HG03575 (cell line): Measurements from ENCODE around the gene CT47C1.

Experiments used
- ATAC-seq: cut with Tn5 transposase; IDR thresholded peaks from one replicate; pipeline ENCODE4 v1.9.1; 2021; ENCODE audit not compliant: unreplicated experiment, insufficient number of reproducible peaks, low FRiP score; ENCODE audit errors: extremely low read depth

Gene CT47C1

GRCh38 chrX:119071381-119071780 is 1.4 kb upstream of the CT47C1 start:
- no peak for ATAC-seq

- ATAC-seq, result no peak
These were observed 560 bp downstream of the CT47C1 start for GRCh38 chrX:119073200-119073905.

- no peak for ATAC-seq
These were observed 1.1 kb downstream of the CT47C1 start for GRCh38 chrX:119073911-119074310.

GRCh38 chrX:119075270-119076025 is 2.7 kb downstream of the CT47C1 start:
- no peak for ATAC-seq

DNA sequence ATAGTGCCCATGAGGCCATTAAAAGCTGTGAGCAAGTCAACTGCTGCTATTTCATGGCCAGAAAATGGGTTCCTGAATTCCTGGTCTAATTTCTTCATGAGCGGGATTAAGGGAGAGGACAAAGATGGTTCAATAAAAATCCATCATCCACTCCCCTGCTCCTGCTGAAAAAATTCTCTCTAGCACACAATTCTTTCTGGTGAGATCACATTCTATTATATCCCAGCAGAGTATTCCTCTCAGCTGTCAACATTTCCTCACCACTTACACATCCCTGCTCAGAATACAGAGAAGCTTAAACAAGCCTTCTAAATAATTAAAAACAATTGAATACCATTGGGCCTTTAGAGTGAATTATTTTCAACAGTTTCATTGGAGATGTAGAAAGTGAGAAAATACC is 9.5 kb downstream of the CT47C1 start:
- no peak for ATAC-seq

DNA sequence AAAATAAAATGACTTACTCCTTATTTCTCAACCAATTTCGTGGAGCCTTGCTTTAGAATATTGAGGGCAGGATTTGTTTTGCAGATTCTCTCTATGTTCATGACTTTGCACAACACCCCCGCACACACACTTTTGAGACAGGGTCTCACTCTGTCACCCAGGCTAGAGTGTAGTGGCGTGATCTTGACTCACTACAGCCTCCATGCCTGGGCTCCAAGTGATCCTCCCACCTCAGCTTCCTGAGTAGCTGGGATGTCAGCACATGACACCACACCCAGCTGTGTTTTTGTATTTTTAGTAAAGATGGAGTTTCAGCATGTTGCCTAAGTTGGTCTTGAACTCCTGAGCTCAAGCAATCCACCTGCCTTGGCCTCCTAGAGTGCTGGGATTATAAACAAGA is 12.0 kb downstream of the CT47C1 start:
- no peak for ATAC-seq

DNA sequence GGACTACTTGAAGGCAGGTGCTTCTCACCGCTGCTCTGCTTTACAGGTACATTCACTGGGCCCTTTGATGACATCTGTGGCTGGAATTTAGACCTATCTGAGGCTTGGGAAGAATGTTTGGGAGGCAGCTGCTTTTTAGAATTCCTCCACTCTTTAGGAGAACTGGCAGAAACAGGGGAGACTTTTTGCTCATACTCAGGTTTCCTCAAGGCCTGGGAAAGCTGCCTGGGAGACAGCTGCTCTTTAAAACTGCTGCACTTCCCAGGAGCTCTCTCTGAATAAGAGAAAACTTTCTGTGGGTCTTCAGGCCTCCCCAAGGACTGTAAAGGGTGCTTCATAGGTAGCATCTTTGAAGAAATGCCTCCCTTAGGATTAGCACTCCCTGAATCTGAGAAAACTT is 14.3 kb downstream of the CT47C1 start:
- ATAC-seq, result no peak

GRCh38 chrX:119089619-119090018 is 16.8 kb downstream of the CT47C1 start:
- ATAC-seq, result no peak

DNA sequence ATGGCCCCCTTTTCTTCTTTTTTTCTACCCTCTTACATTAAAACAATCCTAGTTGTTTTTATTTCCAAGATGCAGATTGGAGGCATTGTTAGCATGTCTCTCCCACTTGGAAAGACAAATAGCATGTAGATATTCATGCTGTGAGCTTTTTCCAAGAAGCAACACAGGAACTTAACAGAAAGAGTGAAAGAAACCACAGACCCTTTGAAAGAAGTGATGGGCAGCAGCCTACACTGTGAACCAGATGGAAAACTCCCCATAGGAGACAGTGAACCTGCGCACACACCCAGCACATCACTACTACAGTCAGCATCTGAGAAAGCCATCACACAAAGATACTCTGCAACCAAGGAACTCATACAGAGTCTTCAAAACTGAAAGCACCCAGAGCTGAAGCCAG is 17.8 kb downstream of the CT47C1 start:
- no peak for ATAC-seq

- no peak for ATAC-seq
These were observed 21.4 kb downstream of the CT47C1 start for GRCh38 chrX:119093991-119094735.

GRCh38 chrX:119094819-119095218 is 22.0 kb downstream of the CT47C1 start:
- ATAC-seq, result no peak

DNA sequence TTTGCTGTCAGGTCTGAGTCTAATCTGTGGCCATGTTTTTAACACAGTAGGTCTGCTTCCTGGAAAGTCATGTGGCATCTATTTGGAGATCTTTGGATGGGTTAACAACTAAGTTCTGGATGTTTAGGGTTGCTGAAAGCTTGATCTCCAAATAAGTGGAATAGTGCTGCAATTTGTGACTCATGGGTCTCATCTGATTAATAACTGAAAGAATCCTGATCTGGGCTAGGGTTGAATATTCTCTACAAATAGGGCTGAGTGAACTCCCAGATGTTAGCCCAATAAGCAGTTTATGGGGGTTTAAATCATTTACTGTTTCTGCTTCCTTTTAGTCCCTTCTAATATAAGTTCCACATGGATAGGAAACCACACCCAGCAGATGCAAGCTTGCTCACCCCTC is 23.1 kb downstream of the CT47C1 start:
- no peak for ATAC-seq

- no peak for ATAC-seq
These were observed 28.4 kb downstream of the CT47C1 start for GRCh38 chrX:119101168-119101567.

DNA sequence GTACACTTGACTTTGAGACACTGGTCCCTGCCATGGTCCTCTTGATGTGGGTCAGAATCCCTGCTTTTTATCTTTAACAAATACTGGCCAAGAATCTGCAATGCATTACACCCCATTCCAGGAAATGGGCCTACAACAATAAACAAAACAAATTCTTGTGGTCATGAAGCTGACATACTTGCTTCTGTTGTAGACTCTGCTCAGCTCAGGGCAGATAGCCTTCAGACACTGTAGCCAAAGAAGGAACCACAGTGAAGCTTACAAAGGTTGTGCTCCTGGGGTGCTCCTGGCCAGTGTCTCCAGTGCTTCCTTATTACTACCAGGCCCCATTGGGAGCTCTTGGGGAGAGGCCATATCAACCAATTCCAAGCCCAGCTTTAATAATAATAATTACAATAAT is 33.0 kb downstream of the CT47C1 start:
- ATAC-seq, result no peak

GRCh38 chrX:119107206-119107605 is 34.4 kb downstream of the CT47C1 start:
- ATAC-seq, result no peak

DNA sequence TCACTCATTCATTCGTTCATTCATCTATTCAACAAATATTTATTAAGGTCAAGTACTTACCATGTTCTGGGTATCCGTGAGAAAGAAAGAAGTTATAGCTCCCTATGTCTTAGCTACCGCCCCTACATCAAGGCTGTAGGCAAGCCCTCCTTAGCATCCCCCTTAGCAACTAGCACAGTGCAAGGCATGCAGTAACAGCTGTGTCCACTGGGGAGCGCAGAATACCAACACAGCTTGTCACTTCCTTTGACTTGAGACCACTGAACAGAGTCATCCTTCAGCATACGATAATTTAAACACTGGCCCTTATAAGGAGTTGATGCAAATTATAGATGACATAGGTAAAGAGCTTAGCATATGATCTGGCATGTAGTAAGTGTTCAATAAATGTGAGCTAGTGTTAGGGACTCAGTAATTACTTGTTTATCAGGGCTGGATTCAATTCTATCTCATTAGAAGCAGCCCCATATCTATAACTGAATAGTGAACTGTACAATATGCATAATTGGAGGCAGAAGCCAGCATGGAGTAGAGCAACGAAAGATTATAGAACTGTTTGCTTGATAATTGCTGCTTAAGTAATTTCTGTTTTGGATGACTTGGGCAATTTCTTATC is 46.1 kb downstream of the CT47C1 start:
- peak; percentile 87 for ATAC-seq

- no peak for ATAC-seq
These were observed 48.5 kb downstream of the CT47C1 start for GRCh38 chrX:119121341-119121740.
